ENCODE results near the gene AAK1.

DNA sequence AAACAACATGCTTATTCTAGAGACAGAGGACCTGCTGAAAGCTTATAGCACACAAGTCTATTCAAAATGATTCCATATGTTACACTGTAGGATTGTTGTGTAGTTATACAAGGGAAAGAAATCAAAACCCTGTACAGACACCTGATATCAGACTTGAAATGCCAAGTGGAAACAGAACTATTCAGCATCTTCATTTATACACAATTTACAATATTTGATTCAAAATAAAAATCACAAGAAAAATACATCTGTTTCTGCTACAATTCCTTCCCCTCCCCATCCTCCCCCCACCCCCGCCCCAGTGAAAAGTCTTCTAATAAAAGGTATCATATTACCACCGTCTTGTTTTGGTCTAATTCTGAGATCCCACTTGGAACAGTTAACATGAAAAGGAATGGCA is 168.9 kb downstream of the AAK1 start:
- TF ChIP-seq CTCF (IDR thresholded peaks at IDR 0.05), result no peak
- no peak for TF ChIP-seq POLR2A (IDR thresholded peaks at IDR 0.05)

All from adrenal gland (tissue), 5 donors.